ENCODE results near the gene TKT. TPM values are rescaled to one million over a fixed set of nuclear protein-coding genes. Genes with fewer than 3 reads are reported as not detected.

Gene TKT
- total and polyA plus RNA-seq, 2 of the 8 experiments (the other 6 are each of a cell fraction or from before 2014, with no cell fraction given): 418 to 986 TPM

- Histone ChIP-seq H3K79me2 (ENCODE audit: control insufficient read depth in 1 of 2, insufficient read depth in 2 of 2, low read length in 2 of 2) (no peaks in the 10 kb centered on the region; a peak in 1 of 4 replicates), H2BK20ac (ENCODE audit: low read length) (no peak overlapping the region), H2BK15ac (ENCODE audit: low read length) (no peak overlapping the region), H4K91ac (replicated peaks; ENCODE audit: insufficient read length, low read length) (no peak overlapping the region), H3K9me3 (ENCODE audit: insufficient read depth in 2 of 2, low read depth in 1 of 2, low read length in 1 of 2) (no peaks in the 10 kb centered on the region), H3K4me1 (replicated peaks in 1 of 4; ENCODE audit: control insufficient read depth in 3 of 4, insufficient read depth in 4 of 4, low read length in 3 of 4) (peaks cover 0 to 2% (median 0%) of the 10 kb centered on the region in 4 experiments; a peak in 1 of 7 replicates), H4K5ac (ENCODE audit: insufficient read length, low read depth, low read length) (no peak overlapping the region), H3K18ac (ENCODE audit: extremely low read depth, low read length) (no peak overlapping the region), H3K23ac (ENCODE audit: insufficient read length) (no peak overlapping the region), H3K4me3 (ENCODE audit: extremely low read depth in 1 of 4, insufficient read depth in 2 of 4, low read depth in 3 of 4, low read length in 4 of 4) (no peak overlapping the region), H3K4ac (replicated peaks; ENCODE audit: insufficient read length, low read depth, low read length) (no peak overlapping the region), H4K8ac (ENCODE audit: extremely low read depth, insufficient read depth, low read length) (no peak overlapping the region), H3K9ac (replicated peaks in 1 of 4; ENCODE audit: extremely low read depth in 1 of 4, low read depth in 3 of 4, low read length in 3 of 4) (no peak overlapping the region), H3K27ac (ENCODE audit: low read depth, low read length) (no peak overlapping the region), H3K36me3 (ENCODE audit: control insufficient read depth in 2 of 4, insufficient read depth in 4 of 4, low read length in 3 of 4) (peaks cover 50 to 70% (median 67%) of the 10 kb centered on the region in 4 experiments), H2BK120ac (replicated peaks; ENCODE audit: low read depth, low read length) (no peak overlapping the region), H2BK5ac (ENCODE audit: low read depth, low read length) (no peak overlapping the region), H3K79me1 (ENCODE audit: low read depth, low read length) (no peaks in the 10 kb centered on the region; the same call in 1 of the 2 replicates), H2BK12ac (ENCODE audit: low read depth, low read length) (no peak overlapping the region), H3K14ac (ENCODE audit: insufficient read length) (no peak overlapping the region), H3K27me3 (replicated peaks in 1 of 4; ENCODE audit: control insufficient read depth in 3 of 4, extremely low read depth in 1 of 4, insufficient read depth in 3 of 4, low read length in 3 of 4) (no peaks in the 10 kb centered on the region), H3K23me2 (ENCODE audit: low read depth, low read length) (no peaks in the 10 kb centered on the region), H4K20me1 (replicated peaks in 1 of 2; ENCODE audit: control insufficient read depth in 1 of 2, insufficient read depth in 2 of 2, low read length in 2 of 2) (peaks cover 15 to 43% of the 10 kb centered on the region in 2 experiments), H2AK5ac (ENCODE audit: low read depth, low read length) (no peak overlapping the region), H3K56ac (replicated peaks; ENCODE audit: insufficient read length, low read depth, low read length) (no peak overlapping the region), H3K4me2 (ENCODE audit: insufficient read depth in 1 of 2, low read depth in 2 of 2, low read length in 2 of 2) (no peak overlapping the region), H2AFZ (ENCODE audit: low read length) (no peak overlapping the region)
- POLR2A ChIA-PET (ENCODE audit: partially characterized antibody): interaction anchor here (2.8 to 28.5 kb wide), 3 partner anchors 12 to 110 kb away, joined by 7 to 449 read pairs (median 32); partner anchors contain the start of gene TKT
- WGBS, 2 experiments (ENCODE audit: extremely low coverage in 1 of 2, insufficient coverage in 1 of 2, insufficient read length in 1 of 2, insufficient replicate concordance in 2 of 2, low coverage in 1 of 2, low lambda C conversion rate in 2 of 2, missing lambda C conversion rate in 1 of 2): 95% methylated on average over 5 of the region's 6 CpGs; no CpG with 5 or more reads in 1 of the 2 experiments
- no peak for DNase-seq (ENCODE audit: low read depth in 1 of 2, low spot score in 2 of 2)
- no peak for TF ChIP-seq SIN3A (conservative IDR thresholded peaks at IDR 0.05 in 1 of 2, IDR thresholded peaks at IDR 0.05 in 1 of 2; ENCODE audit: low read depth in 1 of 2, low read length in 2 of 2)
- 0 out of 2 replicates have a peak, but pooled peaks have one; percentile 19 for TF ChIP-seq POLR2AphosphoS5 (IDR thresholded peaks at IDR 0.05; ENCODE audit: low read depth, low read length)
- TF ChIP-seq E2F6 (IDR thresholded peaks at IDR 0.05): no peak
- TF ChIP-seq CTCF (IDR thresholded peaks at IDR 0.05; ENCODE audit: control extremely low read depth in 1 of 3, insufficient read depth in 1 of 3, low read depth in 1 of 3, low read length in 3 of 3): no peak
- TF ChIP-seq JUN (IDR thresholded peaks at IDR 0.05; ENCODE audit: low read depth, low read length): no peak
- FAIRE-seq: no peak
- CTCF ChIA-PET (ENCODE audit: partially characterized antibody): interaction anchor here (0.9 to 6.6 kb wide), 5 partner anchors 10 to 113 kb away, joined by 3 to 68 read pairs (median 14); no protein-coding TSS in a partner anchor
Observed at GRCh38 chr3:53225181-53225580, 30.6 kb downstream of the TKT start.

Data from H1 (cell line).